ENCODE data around the gene GRK1.

GRK1 gene

DNA sequence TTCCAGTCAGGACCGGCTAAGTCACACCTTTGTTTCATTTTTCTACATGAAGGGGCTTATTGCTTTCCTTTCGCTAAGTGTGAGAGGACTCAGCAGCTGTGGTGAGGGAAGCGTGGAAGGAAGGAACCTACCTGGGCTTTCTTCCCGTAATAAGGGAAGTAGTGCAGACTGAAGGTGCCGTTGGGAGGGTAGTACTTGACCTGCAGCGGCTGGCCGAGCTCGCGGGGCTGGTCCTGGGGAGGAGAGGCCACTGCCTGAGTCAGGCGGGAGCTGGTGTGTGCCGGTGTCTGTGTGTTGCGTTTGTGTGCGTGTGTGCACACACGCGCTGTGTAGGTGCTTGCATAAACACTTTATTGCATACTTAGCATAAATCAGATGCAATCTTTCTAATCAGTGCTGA, 16.7 kb upstream of the GRK1 start:
- DNase-seq (ENCODE audit: low read depth, low spot score): no peak

DNA sequence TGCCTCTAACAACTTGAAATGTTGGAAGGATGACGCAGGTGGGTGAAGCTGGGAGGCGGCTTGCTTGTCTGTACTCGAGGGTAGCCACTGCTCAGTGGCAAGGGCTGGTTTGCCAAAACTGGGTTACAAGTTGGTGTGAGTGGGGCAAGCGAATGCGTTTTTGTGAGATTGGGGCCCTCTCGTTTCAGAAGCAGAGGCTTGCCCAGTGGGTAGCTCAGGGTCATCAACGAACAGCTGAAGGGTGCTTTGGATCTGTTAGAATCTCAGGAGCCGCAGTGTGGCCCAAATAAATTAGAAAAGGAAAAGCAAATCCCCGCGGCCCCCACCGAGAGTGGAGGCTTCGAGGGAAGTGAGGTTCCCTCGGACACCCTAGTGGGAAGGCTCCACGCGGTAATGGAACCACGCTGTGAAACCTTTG, 16.3 kb upstream of the GRK1 start:
- no peak for DNase-seq (ENCODE audit: low read depth, low spot score)

DNA sequence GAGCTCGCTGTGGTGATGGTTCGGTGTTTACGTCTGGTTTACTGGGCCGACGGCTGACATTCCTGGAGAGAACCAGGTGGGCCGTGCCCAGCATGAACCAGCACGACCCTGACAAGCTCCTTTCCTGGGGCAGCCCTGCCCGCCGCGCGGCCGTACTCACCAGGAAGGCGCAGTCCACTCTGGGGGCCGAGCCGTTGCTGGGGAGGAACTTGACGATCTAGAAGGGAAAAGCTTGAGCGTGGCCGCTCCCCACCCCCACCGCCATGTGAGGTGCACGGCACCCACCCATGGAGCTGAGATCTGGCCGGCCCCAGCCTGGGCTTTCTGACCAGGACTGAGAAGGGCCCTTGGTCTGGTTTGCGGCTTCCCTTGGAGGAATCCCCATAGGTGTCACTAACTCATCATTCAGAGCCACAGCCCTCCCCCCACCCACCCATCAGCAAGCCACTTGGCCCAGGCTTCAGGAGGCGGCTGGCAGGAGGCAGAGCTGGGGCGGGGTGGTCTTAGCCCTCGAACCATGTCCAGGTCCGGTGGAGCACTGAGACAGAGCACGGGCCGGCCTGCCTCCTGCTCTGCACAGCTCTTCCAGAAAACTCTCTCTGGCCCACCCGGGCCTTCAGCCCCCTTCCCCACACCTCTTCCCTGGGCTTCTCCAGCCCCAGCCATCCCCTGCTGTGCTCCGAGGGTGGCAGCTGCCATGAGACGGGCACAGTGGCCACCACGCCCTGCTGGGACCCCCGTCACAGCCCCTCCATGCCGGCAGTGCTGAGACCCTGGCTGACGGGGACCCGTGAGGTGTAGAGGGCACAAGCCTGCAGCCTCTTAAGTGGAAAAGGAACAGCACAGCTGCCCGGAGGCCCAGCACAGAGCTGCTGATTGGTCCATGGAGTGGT, 15.3 kb upstream of the GRK1 start:
- DNase-seq (ENCODE audit: low read depth, low spot score): no peak

DNA sequence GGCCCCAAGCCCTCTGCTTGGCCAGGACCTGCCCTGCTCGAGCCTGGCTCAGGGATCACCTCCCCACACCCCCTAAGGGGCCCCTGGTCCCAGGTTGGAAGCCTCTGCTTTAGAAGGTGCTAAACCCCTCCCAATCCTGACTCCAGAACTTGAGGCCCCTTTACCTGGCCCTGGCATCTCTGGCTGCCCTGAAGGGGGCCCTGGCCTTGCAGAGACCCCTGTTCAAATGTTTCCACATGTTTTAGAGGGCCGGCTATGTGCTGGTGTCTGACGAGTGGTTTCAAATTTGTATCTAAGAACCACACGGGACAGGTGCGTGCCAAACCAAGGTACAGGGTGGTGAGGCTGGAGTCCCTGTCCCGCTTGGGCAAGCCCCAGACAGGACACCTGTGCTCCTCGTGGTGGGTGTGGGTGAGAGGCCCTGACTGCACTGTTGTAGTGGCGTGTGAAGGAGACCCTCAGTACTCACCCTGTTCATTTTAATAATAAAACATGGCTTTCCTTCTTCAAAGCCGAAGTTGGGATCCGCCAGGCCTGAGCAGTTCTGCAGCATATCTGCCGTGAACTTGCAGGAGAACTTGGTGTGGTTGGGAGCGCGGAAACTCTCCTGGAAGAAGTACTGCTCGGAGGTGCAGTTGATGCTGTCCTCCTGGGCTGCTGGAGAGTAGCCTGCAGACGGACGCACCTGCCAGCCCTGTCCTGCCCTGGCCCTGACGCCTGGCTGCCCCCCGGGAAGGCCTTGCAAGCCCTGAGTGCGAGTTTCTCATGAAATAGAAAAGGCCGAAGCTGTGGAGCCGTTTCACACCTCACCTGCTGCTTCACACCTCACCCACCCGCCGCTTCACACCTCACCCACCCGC, 14.4 kb upstream of the GRK1 start:
- DNase-seq (ENCODE audit: low read depth, low spot score): no peak

GRCh38 chr13:113653264-113654174, 13.5 kb upstream of the GRK1 start:
- DNase-seq (ENCODE audit: low read depth, low spot score): no peak

- DNase-seq (ENCODE audit: low read depth, low spot score): no peak
Observed at GRCh38 chr13:113654175-113654560, 12.9 kb upstream of the GRK1 start.

GRCh38 chr13:113654591-113655345, 12.3 kb upstream of the GRK1 start:
- no peak for DNase-seq (ENCODE audit: low read depth, low spot score)

DNA sequence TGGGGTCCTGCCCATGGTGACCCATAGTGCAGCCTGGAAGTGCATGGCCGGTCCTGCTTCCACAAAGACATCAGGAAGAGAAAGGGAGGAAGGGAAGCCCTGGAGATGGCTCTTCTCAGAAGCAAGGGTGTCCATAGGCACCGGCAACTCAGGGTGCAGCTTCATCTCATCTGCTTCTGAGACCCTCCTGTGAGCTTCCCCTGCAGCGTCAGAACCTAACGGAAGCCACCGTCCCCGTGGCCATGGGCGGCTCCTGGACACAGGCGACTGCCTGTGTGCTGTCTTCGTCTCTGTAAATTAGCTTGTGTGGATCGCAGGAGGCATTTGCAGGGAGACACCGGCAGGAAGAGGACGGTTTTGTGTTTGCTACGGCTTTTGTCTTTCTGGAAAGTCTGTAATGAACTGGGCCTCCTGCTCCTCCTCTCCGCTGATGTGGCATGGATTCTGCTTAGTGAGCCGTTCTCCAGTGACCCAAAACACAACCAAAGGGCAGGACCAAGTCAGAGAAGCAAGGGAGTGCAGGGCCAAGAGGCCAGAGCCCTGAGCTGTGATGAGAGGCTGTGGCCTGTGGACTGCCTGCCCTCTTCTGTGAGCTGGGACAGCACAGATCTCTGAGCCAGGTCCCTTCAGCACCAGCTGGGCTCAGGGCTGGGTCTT, 11.5 kb upstream of the GRK1 start:
- no peak for DNase-seq (ENCODE audit: low read depth, low spot score)

DNA sequence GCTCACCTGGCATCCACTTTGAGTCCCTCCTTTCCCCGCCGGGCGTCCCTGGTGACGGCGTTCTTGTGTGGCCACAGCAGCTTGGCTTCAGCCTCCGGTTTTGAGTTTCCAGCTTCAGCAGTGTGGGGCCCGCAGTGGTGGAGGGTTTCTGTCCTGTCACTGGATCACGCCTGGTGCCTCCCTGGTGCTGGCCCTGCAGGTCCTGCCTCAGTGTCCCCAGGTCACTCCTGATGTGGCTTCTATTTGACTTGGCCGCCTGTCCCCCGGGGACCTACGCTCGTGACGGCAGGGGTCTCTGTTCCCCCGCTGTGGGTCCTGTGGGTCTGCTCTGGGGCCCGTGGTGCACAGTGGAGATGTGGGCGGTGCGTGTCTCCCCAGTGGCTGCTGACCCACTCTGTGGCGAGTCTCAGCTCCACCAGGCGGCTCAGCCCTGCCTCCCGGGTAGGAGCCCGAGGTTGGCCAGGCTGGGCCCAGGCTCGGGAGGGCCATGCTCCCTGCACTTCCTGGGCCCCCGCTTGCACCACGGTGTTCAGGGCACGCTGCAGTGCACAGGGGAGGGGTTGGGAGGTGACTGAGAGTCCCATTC, 10.9 kb upstream of the GRK1 start:
- DNase-seq (ENCODE audit: low read depth, low spot score): no peak

DNA sequence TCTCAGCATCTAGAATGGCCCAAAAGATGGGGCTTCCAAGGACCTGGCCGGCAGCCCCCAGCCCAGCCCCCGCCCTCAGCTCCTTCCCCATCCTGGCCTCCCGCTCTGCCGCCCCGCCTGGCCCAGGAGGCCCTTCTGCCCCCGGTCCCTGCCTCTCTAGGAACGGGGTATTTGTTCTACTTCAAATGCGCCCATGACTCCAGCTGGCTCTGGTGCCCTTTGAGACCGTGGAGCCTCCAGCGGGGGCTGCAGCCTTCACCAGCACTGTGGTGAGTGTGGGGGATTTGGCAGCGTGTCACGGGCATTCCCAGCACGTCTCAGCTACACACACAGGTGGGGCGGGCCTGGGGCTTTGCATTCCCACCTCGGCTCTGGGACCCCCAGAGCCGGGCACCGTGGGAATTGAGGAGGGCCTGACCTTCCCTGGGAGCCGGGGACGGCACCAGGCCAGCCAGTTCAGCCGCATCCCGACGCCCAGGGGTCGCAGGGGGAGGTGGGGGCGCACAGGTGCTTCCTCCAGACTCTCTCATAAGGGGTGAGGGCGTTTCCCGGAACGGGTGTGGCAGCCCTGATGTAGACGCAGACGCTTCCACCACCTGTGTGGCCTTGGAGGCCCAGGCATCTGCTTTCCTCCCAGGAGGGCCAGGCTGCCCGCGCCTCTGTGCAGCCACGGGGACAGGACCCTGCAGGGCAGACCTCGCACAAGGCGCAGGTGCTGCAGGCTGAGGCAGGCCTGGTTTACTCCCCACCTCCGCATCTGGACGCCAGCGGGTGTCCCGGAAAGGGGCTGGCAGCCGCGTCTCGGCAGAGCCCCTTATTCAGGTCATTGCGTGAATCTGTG, 10.0 kb upstream of the GRK1 start:
- no peak for DNase-seq (ENCODE audit: low read depth, low spot score)

- DNase-seq (ENCODE audit: low read depth, low spot score): no peak
Observed at GRCh38 chr13:113657851-113658741, 8.9 kb upstream of the GRK1 start, which contains the start of gene ATP4B. Gene ATP4B (minus strand): TSS chr13:113658198. CDS start chr13:113658144, 54 bp downstream.

GRCh38 chr13:113658836-113659235, 8.2 kb upstream of the GRK1 start:
- no peak for DNase-seq (ENCODE audit: low read depth, low spot score)

DNA sequence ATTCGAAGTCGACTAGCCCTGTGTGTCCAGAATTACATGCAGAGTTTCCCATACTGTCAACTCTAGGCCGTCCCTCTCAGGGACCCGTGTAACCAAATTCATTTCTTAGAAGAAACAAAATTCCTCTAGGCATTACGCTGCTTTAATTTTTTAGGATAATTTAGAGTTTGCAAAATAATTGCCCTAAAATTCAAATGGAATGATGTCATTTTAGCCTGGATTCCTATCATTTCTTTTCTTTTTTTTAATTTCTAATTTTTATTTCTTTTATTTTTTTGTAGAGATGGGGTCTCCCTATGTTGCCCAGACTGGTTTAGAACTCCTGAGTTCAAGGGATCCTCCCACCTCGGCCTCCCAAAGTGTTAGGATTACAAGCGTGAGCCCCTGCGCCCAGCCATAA, 7.7 kb upstream of the GRK1 start:
- DNase-seq (ENCODE audit: low read depth, low spot score): no peak

DNA sequence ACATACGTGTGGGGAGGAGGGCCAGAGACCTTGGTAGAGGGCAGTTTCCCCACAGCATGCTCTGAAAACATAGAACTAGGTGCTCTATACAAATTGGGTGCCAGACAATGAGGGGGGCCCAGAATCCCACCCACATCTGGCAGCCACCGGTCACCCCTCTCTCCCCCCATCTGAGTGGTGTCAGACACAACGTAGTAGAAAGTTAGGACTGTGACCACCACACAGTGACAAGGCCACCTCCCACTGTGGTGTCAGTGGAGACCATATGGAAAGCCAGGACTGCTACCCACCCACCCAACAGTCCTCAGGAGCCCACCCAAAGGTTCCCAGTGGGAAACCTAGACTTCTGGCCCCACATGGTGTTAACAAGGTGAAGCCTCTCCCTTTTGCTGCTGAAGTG, 7.0 kb upstream of the GRK1 start:
- DNase-seq (ENCODE audit: low read depth, low spot score): no peak

DNA sequence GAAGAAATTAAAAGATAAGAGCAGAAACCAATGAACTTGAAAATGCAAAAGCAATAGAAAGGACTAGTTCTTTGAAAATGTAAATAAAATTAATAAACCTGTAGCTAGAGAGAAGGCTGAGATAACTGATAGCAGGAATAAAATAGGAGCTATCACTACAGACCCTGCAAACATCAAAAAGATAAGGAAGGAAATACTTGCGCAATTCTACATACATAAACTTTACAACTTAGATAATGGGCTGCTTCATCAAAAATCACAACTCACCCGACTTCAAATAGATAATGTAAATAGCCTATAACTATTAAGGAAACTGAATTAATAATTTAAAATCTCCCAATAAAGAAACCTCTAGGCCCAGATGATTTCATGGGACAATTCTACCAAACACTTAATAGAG, 5.5 kb upstream of the GRK1 start:
- DNase-seq (ENCODE audit: low read depth, low spot score): no peak

- no peak for DNase-seq (ENCODE audit: low read depth, low spot score)
Observed at GRCh38 chr13:113663934-113664333, 3.1 kb upstream of the GRK1 start.

GRCh38 chr13:113664751-113665596, 2.0 kb upstream of the GRK1 start:
- DNase-seq (ENCODE audit: low read depth, low spot score): no peak
